Testis (tissue), 3 donors: ENCODE data around the gene SNX32. TPM values are rescaled to one million over a fixed set of nuclear protein-coding genes. Genes with fewer than 3 reads are reported as not detected.

Experiments used
- DNase-seq: peaks from one replicate; pipeline ENCODE4 v3.0.0-alpha.2; 2019
- H3K27ac ChIP-seq, 2 donors: fragments of 200-600 bp; sonication (generic); one replicate each; pipeline ENCODE4 v1.5.1; 2019
- H3K27me3 ChIP-seq: fragments of 200-600 bp; sonication (generic); one replicate; pipeline ENCODE4 v1.5.1; 2019
- H3K36me3 ChIP-seq: fragments of 200-600 bp; sonication (generic); one replicate; pipeline ENCODE4 v1.5.1; 2017; ENCODE audit warnings: low read depth; ENCODE audit errors: missing control alignments
- H3K4me1 ChIP-seq: fragments of 200-600 bp; sonication (generic); one replicate; pipeline ENCODE4 v1.5.1; 2019
- H3K4me3 ChIP-seq, 2 donors: fragments of 200-600 bp; sonication (generic); one replicate each; pipeline ENCODE4 v1.5.1; 2017 to 2019
- H3K9me3 ChIP-seq: fragments of 200-600 bp; sonication (generic); one replicate; pipeline ENCODE4 v1.5.1; 2017
- CTCF ChIP-seq, 3 experiments: fragments of 450-650 bp in 2 of 3; fragments of 200-600 bp in 1 of 3; sonication (generic) in 1 of 3; IDR thresholded peaks; one replicate each; pipeline ENCODE4 v1.5.1; 2016 to 2019; ENCODE audit warnings: antibody characterized with exemption in 3 of 3, mild to moderate bottlenecking in 2 of 3, moderate library complexity in 1 of 3
- POLR2A ChIP-seq: fragments of 450-650 bp; IDR thresholded peaks from one replicate; pipeline ENCODE4 v1.6.1; 2017; ENCODE audit warnings: antibody characterized with exemption, mild to moderate bottlenecking, moderate library complexity
- WGBS, 2 donors: methylation state at CpG; one replicate each; pipeline ENCODE4 v1.1.5; 2018; 5-methylcytosine and 5-hydroxymethylcytosine counted together
- intact Hi-C: fragments of 100-400 bp; cut with DNase I; formaldehyde crosslinking; loops from one replicate; pipeline ENCODE4 v1.15.1; 2023; ENCODE audit warnings: low total_unique reads
- polyA plus RNA-seq: library from polyadenylated mRNA; stranded (reverse); fragments of 350-450 nt; fragmentation: Illumina TruSeq; extraction: RNeasy Lipid Tissue Mini Kit (QIAGEN cat#74804); gene quantifications from one replicate; pipeline ENCODE4 v1.2.3, GENCODE V29; 2014; ENCODE audit warnings: low read depth, low replicate concordance; ENCODE audit not compliant: insufficient read depth
- total RNA-seq, 2 donors: library from RNA; depleted of rRNA; stranded (reverse); fragments of >200 nt; gene quantifications; one replicate each; pipeline ENCODE4 v1.2.3, GENCODE V29; 2016

SNX32 gene
- total and polyA plus RNA-seq, 3 donors from 2014 or later: 3.2 to 4.9 (median 4.0) TPM

- DNase-seq: no peak
- no peaks in the 10 kb centered on the region for H3K36me3 ChIP-seq
- no peaks in the 10 kb centered on the region for H3K27me3 ChIP-seq
- H3K4me3 ChIP-seq: no peak overlapping the region
- no peaks in the 10 kb centered on the region for H3K9me3 ChIP-seq
- intact Hi-C loops: no loop called here
- no peak for TF ChIP-seq CTCF (IDR thresholded peaks at IDR 0.05)
- no peak for TF ChIP-seq POLR2A
- WGBS, 2 donors: 44 to 48% methylated on average over 19 to 29 of the region's 29 CpGs
- H3K27ac ChIP-seq: no peak overlapping the region
- peaks cover 11% of the 10 kb centered on the region for H3K4me1 ChIP-seq
Observed at GRCh38 chr11:65867284-65868071, 33.7 kb downstream of the SNX32 start.

GRCh38 chr11:65868076-65868667 is 34.4 kb downstream of the SNX32 start:
- peaks cover 11% of the 10 kb centered on the region for H3K4me1 ChIP-seq
- no peaks in the 10 kb centered on the region for H3K36me3 ChIP-seq
- H3K27ac ChIP-seq: no peak overlapping the region
- H3K27me3 ChIP-seq: no peaks in the 10 kb centered on the region
- intact Hi-C loops: no loop called here
- no peak overlapping the region for H3K4me3 ChIP-seq
- peak; percentile 47 for DNase-seq
- no peaks in the 10 kb centered on the region for H3K9me3 ChIP-seq
- TF ChIP-seq POLR2A (no peak), CTCF (IDR thresholded peaks at IDR 0.05) (no peak)
- 83 to 87% methylated on average over 9 to 19 of the region's 19 CpGs for WGBS, 2 donors

- Histone ChIP-seq H3K4me1 (peaks cover 14% of the 10 kb centered on the region), H3K27ac (no peak overlapping the region), H3K27me3 (no peaks in the 10 kb centered on the region), H3K4me3 (no peak overlapping the region), H3K36me3 (no peaks in the 10 kb centered on the region), H3K9me3 (no peaks in the 10 kb centered on the region)
- WGBS, 2 donors: 91 to 96% methylated on average over 3 of the region's 3 CpGs
- DNase-seq: no peak
- intact Hi-C loops: no loop called here
- TF ChIP-seq CTCF (IDR thresholded peaks at IDR 0.05) (no peak), POLR2A (no peak)
Observed at GRCh38 chr11:65868907-65869306, 35.1 kb downstream of the SNX32 start.

- intact Hi-C loops: no loop called here
- WGBS, 2 donors: 81 to 87% methylated on average over 22 of the region's 24 CpGs
- Histone ChIP-seq H3K9me3 (no peaks in the 10 kb centered on the region), H3K27ac (no peak overlapping the region), H3K27me3 (no peaks in the 10 kb centered on the region), H3K4me1 (peaks cover 14% of the 10 kb centered on the region), H3K4me3 (no peak overlapping the region), H3K36me3 (no peaks in the 10 kb centered on the region)
- no peak for DNase-seq
- TF ChIP-seq POLR2A (no peak), CTCF (IDR thresholded peaks at IDR 0.05) (no peak)
Observed at GRCh38 chr11:65869643-65870306, 36.0 kb downstream of the SNX32 start.
